DND-41 (cell line): Measurements from ENCODE around the gene ARFIP1.
A peak's percentile ranks its signal among the peaks of the same experiment; 100 is the strongest.

ENCODE experiments used
- ATAC-seq: fragments of 200-7000 bp; cut with Tn5 transposase; 3 replicates; pipeline ENCODE4 v1.9.1; 2021; ENCODE audit warnings: low read depth; ENCODE audit not compliant: insufficient read depth
- DNase-seq: peaks from one replicate; pipeline ENCODE4 v3.0.0-alpha.2; 2020
- H2AFZ ChIP-seq: 2 replicates; pipeline ENCODE4 v1.6.0; 2012; ENCODE audit warnings: low read depth, low read length
- H3K27ac ChIP-seq: 2 replicates; pipeline ENCODE4 v1.5.1; 2012; ENCODE audit warnings: low read length, inconsistent platforms
- H3K27me3 ChIP-seq: fragments of 200-600 bp; sonication (generic); 2 replicates; pipeline ENCODE4 v1.6.0; 2012; ENCODE audit warnings: low read length, mild to moderate bottlenecking, inconsistent platforms; ENCODE audit not compliant: insufficient read depth, poor library complexity
- H3K36me3 ChIP-seq: 2 replicates; pipeline ENCODE4 v1.5.1; 2012; ENCODE audit warnings: low read length, inconsistent platforms; ENCODE audit not compliant: insufficient read depth
- H3K4me1 ChIP-seq: 2 replicates; pipeline ENCODE4 v1.5.1; 2012; ENCODE audit warnings: mild to moderate bottlenecking, low read length; ENCODE audit not compliant: insufficient read depth
- H3K4me2 ChIP-seq: 2 replicates; pipeline ENCODE4 v1.6.0; 2012; ENCODE audit warnings: mild to moderate bottlenecking, moderate library complexity, low read length, inconsistent platforms; ENCODE audit not compliant: insufficient read depth
- H3K4me3 ChIP-seq, 2 experiments: fragments of 200-600 bp in 1 of 2; shearing (Covaris generic) in 1 of 2; 2 replicates each; pipeline ENCODE4 v1.5.1; 2012 to 2016; ENCODE audit warnings: inconsistent platforms in 2 of 2, low read length in 2 of 2, mild to moderate bottlenecking in 2 of 2, low read depth in 1 of 2, moderate library complexity in 1 of 2
- H3K79me2 ChIP-seq: 2 replicates; pipeline ENCODE4 v1.6.0; 2012; ENCODE audit warnings: low read length, inconsistent platforms; ENCODE audit not compliant: insufficient read depth
- H3K9ac ChIP-seq: 2 replicates; pipeline ENCODE4 v1.6.0; 2012; ENCODE audit warnings: low read depth, mild to moderate bottlenecking, inconsistent platforms, low read length, moderate library complexity
- H3K9me3 ChIP-seq: 2 replicates; pipeline ENCODE4 v1.5.1; 2012; ENCODE audit warnings: low read length, moderate library complexity, mild to moderate bottlenecking, inconsistent platforms; ENCODE audit not compliant: insufficient read depth, severe bottlenecking
- H4K20me1 ChIP-seq: 2 replicates; pipeline ENCODE4 v1.6.0; 2012; ENCODE audit warnings: low read length; ENCODE audit not compliant: insufficient read depth
- EZH2 ChIP-seq: IDR thresholded peaks from 3 replicates; pipeline ENCODE4 v1.6.1; 2012; ENCODE audit warnings: borderline replicate concordance, low read depth, mild to moderate bottlenecking, moderate library complexity, low read length, inconsistent platforms; ENCODE audit not compliant: severe bottlenecking
- TF ChIP-seq, protein P1 (sequence below): IDR thresholded peaks from 2 replicates; pipeline ENCODE4 v1.5.1; 2012; ENCODE audit warnings: borderline replicate concordance, low read length, moderate library complexity, mild to moderate bottlenecking; ENCODE audit not compliant: poor library complexity, severe bottlenecking; ENCODE audit errors: extremely low read depth

Gene ARFIP1, protein sequence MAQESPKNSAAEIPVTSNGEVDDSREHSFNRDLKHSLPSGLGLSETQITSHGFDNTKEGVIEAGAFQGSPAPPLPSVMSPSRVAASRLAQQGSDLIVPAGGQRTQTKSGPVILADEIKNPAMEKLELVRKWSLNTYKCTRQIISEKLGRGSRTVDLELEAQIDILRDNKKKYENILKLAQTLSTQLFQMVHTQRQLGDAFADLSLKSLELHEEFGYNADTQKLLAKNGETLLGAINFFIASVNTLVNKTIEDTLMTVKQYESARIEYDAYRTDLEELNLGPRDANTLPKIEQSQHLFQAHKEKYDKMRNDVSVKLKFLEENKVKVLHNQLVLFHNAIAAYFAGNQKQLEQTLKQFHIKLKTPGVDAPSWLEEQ

DNA sequence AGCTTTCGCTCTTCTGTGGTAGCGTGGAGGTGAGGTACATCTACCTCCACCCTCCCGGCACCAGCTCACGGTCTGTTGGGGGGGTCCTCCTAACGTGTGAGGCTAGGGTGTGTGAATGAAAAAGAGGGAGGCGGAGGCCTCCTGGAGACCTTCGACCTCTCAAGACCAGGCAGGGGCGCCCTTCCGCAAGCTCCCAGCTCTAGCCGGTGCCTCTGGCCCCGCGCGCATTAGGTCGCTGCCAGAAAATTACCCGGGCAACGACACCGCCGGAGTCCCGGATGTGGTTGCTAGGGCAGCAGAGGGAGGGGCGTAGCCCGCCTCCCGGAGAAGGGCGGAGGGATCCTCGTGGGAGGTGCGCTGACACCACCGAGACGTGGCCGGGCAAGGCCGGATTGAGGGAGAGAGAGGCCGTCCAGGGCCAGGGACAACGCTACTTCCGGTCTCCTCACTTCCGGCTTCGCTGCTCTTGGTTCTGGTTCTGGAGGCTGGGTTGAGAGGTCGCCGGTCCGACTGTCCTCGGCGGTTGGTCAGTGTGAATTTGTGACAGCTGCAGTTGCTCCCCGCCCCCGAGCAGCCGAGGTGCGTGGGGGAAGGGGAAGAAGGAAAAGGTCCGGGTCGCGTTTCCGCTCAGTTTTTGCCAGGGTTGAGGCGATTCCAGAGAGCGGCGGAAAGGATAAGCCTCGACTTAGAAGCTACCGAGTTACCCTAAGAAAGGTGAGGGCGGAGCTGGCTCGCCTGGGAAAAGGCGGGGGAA, at the start of gene ARFIP1, which contains the start of gene TIGD4:
ARFIP1 (plus strand) TSS at position 442 of the 754 bp plus-strand sequence. CDS start 49,680 bp downstream, outside the sequence.
TIGD4 (minus strand) TSS at position 218 of the 754 bp plus-strand sequence. CDS start 8,726 bp downstream, outside the sequence.
- ATAC-seq, result peak; percentile 90
- H3K9me3 ChIP-seq, result no peaks in the 10 kb centered on the region
- peaks cover 48% of the 10 kb centered on the region for H3K4me1 ChIP-seq
- peaks cover 18% of the 10 kb centered on the region for H3K79me2 ChIP-seq
- peak within 1 kb of the TSS; percentile 80 for H3K4me2 ChIP-seq
- H4K20me1 ChIP-seq, result no peaks in the 10 kb centered on the region
- peak within 1 kb of the TSS; percentile 62 to 82 for H3K4me3 ChIP-seq
- H3K36me3 ChIP-seq, result no peaks in the 10 kb centered on the region
- TF ChIP-seq, protein P1, sequence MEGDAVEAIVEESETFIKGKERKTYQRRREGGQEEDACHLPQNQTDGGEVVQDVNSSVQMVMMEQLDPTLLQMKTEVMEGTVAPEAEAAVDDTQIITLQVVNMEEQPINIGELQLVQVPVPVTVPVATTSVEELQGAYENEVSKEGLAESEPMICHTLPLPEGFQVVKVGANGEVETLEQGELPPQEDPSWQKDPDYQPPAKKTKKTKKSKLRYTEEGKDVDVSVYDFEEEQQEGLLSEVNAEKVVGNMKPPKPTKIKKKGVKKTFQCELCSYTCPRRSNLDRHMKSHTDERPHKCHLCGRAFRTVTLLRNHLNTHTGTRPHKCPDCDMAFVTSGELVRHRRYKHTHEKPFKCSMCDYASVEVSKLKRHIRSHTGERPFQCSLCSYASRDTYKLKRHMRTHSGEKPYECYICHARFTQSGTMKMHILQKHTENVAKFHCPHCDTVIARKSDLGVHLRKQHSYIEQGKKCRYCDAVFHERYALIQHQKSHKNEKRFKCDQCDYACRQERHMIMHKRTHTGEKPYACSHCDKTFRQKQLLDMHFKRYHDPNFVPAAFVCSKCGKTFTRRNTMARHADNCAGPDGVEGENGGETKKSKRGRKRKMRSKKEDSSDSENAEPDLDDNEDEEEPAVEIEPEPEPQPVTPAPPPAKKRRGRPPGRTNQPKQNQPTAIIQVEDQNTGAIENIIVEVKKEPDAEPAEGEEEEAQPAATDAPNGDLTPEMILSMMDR, result peak; percentile 70
- no peak for TF ChIP-seq EZH2
- peaks cover 25% of the 10 kb centered on the region for H3K27me3 ChIP-seq
- H3K27ac ChIP-seq, result peak within 1 kb of the TSS; percentile 68
- DNase-seq, result peak; percentile 94
- peak within 1 kb of the TSS; percentile 76 for H2AFZ ChIP-seq
- peak within 1 kb of the TSS; percentile 62 for H3K9ac ChIP-seq

DNA sequence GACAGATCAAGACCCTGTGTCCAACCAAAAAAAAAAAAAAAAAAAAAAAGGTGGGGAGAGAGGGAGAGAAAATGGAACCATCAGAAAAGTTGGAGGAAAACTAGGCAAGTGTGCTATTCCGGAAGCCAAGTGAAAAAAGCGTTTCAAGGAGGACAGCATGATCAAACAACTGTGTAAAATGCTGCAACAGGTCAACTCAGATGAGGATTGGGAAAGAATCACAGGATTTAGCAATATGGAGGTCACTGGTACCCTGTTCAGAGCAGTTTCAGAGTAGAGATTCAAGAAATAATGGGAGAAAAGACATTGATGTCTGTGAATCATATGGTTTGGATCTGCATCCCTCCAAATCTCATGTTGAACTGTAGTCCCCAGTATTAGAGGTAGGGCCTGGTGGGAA, 47.8 kb upstream of the ARFIP1 start:
- H3K27ac ChIP-seq, result no peak overlapping the region
- no peak for DNase-seq
- H4K20me1 ChIP-seq, result no peaks in the 10 kb centered on the region
- no peaks in the 10 kb centered on the region for H3K9me3 ChIP-seq
- ATAC-seq, result no peak
- H2AFZ ChIP-seq, result no peak overlapping the region
- no peak for TF ChIP-seq EZH2
- TF ChIP-seq, protein P1, result no peak
- no peaks in the 10 kb centered on the region for H3K36me3 ChIP-seq
- no peaks in the 10 kb centered on the region for H3K27me3 ChIP-seq
- H3K4me2 ChIP-seq, result no peak overlapping the region
- no peaks in the 10 kb centered on the region for H3K4me1 ChIP-seq
- H3K79me2 ChIP-seq, result no peaks in the 10 kb centered on the region
- H3K4me3 ChIP-seq, result no peak overlapping the region
- no peak overlapping the region for H3K9ac ChIP-seq

DNA sequence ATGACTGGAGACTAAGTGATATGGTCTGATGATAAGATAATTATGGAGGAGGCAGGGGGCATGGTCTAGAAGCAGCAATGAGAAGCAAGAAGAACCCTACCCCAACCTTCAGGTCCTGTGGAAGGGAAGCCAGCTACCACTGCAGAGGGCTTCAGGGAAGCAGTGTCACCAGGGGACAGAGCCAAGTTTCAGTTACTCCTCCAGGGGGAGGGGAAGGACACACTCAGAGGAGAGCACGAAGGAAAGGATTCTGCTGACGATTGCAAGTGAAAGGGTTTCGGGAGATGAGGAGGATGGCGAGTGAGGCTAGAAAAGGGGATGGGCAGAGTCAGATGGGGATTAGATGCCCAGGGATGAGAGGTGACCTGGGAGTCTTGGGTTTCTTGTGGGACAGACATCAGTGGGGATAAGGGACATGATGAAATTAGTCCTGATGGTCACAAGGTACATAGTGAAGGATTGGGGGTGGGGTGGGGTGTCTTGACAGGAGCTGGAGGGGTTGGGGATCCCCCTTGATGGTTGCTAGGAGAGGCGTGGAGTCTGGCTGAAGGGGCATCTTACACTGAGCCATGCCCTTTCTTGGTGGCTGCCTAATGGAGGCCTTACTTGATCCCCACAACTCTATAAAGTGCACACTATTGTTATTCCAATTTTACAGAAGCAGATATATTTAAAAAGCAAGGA, 45.6 kb upstream of the ARFIP1 start:
- DNase-seq, result no peak
- Histone ChIP-seq H3K4me3 (no peak overlapping the region), H3K79me2 (no peaks in the 10 kb centered on the region), H3K4me1 (no peaks in the 10 kb centered on the region), H4K20me1 (no peaks in the 10 kb centered on the region), H3K27me3 (no peaks in the 10 kb centered on the region), H3K36me3 (no peaks in the 10 kb centered on the region), H3K27ac (no peak overlapping the region), H3K9me3 (no peaks in the 10 kb centered on the region), H3K9ac (no peak overlapping the region), H3K4me2 (no peak overlapping the region), H2AFZ (no peak overlapping the region)
- no peak for TF ChIP-seq EZH2
- TF ChIP-seq, protein P1, result no peak
- ATAC-seq, result no peak
